GM19463 (cell line): ENCODE results near the gene SLC12A9.

Experiments used
- ATAC-seq: cut with Tn5 transposase; IDR thresholded peaks from one replicate; pipeline ENCODE4 v1.9.1; 2021; ENCODE audit warnings: mild to moderate bottlenecking, moderate library complexity; ENCODE audit not compliant: unreplicated experiment

The SLC12A9 gene

DNA sequence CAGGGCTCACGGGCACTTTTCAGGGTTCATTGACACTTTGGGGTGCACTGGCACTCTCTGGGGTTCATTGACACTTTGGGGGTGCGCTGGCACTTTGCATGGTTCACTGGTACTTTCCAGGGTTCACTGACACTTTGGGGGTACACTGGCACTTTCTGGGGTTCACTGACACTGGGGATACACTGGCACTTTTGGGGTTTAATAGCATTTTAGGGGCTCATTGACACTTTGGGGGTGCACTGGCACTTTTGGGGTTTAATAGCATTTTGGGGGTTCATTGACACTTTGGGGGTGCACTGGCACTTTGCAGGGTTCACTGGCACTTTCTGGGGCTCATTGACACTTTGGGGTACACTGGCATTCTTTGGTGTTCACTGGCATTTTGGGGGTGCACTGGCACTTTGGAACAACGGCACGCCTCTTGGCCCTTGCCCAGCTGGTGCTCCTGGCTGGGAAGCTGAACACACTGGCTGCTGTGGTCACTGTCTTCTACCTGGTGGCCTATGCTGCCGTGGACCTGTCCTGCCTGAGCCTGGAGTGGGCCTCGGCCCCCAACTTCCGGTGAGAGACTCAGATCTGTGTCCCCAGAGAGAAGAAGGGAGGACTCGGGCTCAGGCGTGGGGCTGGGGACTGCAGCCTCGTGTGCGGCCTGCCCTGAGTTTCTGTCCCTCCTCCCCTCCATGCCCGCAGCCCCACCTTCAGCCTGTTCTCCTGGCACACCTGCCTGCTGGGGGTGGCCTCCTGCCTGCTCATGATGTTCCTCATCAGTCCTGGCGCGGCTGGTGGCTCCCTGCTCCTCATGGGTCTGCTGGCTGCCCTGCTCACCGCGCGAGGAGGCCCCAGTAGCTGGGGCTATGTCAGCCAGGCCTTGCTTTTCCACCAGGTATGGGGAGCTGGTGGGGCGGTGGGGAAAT, 8.4 kb downstream of the SLC12A9 start:
- ATAC-seq: no peak

DNA sequence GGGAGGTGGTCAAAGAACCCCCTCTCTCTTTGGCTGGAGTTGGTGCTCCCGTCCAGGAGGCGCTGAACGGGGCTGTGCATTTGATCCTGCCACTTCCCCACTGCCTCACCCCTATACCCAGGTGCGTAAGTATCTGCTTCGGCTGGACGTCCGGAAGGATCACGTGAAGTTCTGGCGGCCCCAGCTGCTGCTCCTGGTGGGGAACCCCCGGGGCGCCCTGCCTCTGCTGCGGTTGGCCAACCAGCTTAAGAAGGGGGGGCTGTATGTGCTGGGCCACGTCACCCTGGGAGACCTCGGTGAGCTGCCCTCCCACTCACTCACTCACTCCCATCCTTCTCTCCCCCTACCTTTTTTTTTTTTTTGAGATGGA, 9.1 kb downstream of the SLC12A9 start:
- ATAC-seq: no peak

DNA sequence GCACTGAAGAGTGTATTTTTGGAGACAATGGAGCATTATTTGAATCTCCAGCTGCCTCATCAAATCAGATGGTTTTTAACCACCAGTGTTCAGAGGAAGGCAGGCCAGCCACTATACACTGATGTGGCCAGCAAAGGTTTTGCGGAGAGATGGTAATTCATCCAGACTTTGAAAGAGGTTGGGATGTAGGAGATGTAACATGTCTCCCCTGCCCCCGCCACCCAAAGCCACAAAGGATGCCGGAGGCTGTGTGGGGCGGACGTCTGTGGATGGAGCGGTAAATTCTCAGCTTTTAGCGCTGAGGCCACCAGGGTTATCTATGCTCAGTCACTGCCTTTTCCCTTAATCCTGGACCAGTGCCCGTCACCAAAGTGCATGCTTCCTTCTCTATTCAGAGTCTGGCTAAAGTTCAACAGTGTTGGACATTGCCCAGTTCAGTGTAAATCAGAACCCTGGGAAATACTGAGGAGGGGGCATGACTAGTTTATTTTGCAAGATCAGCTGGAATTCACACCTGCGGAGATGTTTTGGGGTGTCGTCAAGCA, 11.0 kb downstream of the SLC12A9 start:
- no peak for ATAC-seq

DNA sequence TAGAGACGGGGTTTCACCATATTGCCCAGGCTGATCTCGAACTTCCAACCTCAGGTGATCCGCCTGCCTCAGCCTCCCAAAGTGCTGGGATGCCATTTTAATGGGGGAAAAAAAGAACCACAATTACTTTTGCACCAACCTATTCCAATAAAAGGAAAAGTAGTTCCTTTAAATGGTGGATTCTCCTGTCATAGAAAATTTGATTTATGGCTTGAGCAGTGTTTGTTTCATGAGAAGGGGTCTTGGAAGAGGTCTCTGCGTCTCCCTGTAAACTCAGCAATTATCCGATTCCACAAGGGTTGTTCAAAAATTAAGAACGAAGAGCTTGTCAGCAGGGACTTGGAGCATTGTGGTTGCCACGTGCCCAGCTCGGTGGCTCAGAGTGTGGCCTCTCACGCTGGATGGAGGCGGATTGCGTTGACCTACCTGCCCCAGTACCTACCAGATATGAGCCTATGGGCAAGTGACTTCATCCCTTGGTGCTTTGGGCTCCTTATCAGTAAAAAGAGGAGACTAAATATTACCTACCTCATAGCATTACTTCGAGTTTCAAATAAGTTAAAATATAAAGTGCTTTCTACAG, 11.8 kb downstream of the SLC12A9 start:
- ATAC-seq: no peak

DNA sequence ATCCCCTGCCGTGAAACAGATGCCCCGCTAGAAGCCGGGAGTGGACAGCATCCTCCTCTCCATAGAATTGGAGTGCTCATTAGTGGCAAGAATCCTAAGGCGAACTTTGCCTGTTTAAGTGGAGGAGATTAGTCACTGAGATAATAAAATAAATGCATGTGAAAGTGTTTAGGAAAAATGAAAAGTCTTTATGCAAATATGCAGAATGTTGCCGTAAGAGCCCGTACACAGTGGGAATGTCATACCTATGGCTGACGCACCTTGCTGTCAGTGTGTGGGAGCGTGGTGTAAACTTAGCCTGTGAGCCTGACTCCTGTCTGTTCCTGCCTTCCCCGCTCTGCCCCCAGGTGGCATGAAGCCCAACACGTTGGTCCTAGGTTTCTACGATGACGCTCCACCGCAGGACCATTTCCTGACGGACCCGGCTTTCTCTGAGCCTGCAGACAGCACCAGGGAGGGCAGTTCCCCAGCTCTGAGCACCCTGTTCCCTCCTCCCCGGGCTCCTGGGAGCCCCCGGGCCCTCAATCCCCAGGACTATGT, 12.9 kb downstream of the SLC12A9 start:
- ATAC-seq: no peak

DNA sequence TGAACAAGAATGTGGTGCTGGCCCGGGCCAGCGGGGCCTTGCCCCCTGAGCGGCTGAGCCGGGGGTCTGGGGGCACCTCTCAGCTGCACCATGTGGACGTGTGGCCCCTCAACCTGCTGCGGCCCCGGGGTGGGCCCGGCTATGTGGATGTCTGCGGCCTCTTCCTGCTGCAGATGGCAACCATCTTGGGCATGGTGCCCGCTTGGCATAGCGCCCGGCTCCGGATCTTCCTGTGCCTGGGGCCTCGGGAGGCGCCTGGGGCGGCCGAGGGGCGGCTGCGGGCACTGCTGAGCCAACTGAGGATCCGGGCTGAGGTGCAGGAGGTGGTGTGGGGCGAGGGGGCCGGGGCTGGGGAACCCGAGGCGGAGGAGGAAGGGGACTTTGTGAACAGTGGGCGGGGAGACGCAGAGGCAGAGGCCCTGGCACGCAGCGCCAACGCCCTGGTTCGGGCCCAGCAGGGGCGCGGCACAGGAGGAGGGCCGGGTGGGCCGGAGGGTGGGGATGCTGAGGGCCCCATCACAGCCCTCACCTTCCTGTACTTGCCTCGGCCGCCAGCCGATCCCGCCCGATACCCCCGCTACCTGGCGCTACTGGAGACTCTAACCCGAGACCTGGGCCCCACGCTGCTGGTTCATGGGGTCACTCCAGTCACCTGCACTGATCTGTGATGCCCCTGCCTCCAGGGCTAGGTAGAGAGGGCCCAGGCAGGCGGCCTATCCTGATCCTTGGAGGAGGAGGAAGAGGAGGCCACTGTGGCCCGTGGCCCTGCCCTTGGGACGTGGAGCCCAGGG, 13.6 kb downstream of the SLC12A9 start:
- ATAC-seq: no peak

DNA sequence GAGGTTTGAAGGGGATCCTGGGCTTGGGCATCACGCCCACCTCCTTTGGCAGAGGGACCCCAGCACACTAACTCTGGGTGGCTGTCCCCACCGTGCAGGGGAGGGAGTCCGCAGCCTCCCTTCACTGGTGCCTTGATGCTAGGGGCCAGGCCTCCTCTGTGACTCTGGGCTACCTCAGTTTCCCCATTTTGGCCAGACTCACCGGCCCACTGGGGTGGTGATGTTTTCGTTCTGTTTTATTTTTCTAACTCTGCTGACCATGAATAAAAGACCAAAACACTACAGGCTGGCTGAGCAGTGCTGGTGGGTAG, 14.2 kb downstream of the SLC12A9 start:
- ATAC-seq: no peak

DNA sequence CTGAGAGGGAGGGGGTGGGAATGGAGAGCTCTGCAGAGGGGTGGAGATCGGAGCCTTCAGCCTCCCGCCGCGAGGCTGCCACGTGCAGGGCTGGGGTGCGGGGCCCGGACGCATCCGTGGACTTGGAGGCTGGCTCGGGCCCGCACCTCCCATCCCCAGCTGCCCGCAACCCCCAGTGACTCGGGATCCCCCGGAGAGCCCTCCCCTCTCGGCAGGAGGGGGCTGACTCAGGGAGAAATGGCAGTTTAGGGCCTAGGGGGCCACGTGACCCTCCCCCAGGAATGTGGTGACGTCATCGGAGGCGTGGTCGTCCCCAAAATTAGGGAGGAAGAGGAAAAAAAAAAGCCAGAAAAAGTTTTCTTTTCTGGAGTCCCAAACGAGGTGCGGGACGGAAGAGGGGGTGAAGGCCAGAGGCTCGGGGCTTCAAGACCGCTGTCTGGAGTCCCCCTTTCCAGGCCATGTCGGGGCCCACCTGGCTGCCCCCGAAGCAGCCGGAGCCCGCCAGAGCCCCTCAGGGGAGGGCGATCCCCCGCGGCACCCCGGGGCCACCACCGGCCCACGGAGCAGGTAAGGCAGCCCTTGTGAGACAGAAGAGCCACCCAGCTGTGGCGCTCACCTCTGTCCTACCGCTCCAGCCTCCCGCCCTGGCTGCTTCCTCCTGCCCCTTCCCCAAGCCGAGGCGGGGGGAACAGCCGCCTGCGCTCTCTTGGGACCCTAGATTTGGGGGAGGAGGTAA, 14.7 kb downstream of the SLC12A9 start, which contains the start of gene TRIP6:
TSS of gene TRIP6 (plus strand) at position 348 of the 736 bp plus-strand sequence. CDS start at position 459, 111 bp downstream.
- peak; percentile 51 for ATAC-seq

DNA sequence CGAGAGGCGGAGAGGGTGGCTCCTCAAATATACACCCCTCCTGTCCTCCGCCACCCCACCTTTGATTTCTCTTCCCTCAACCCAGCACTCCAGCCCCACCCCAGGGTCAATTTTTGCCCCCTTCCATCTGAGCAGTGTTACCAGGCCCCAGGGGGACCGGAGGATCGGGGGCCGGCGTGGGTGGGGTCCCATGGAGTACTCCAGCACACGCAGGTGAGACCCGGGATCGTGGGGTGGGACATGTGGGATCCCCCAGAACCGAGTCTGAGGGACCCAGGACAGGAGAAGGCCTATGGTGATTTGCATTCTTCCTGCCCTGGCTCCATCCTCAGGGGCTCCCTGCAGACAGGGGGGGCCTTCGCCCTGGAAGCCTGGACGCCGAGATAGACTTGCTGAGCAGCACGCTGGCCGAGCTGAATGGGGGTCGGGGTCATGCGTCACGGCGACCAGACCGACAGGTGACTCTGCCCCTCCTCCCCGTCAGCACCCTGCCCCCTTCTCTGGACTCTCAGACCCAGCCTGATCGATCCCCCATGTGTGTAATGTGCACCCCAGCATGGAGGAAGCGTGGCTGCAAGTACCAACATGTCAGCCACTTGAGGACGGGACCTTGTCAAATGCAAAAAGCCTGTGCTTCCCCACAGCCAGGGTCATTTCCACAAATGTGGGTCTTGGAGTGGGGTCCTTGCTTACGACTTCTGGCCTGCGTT, 15.4 kb downstream of the SLC12A9 start:
- ATAC-seq: no peak

DNA sequence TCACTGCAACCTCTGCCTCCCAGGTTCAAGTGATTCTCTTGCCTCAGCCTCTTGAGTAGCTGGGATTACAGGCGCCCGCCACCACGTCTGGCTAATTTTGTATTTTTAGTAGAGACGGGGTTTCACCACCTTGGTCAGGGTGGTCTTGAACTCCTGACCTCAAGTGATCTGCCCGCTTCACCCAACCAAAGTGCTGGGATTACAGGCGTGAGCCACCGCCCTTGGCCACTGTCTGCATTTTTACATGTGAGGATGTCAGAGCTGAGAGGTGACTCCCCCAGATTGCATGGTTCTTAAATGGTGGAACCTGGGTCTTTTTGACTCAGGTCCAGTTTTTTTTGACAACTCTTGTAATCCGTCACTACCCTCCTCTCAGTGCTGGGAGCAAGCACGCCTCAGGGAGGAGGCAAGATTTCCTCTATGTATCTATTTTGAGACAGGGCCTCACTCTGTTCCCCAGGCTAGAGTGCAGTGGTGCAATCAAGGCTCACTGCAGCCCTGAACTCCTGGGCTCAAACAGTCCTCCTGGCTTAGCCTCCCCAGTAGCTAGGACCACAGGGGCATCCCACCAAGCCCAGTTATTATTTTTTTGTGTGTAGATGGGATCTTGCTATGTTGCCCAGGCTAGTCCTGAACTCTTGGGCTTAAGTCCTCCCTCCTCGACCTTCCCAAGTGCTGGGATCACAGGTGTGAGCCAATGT, 21.2 kb downstream of the SLC12A9 start:
- no peak for ATAC-seq

DNA sequence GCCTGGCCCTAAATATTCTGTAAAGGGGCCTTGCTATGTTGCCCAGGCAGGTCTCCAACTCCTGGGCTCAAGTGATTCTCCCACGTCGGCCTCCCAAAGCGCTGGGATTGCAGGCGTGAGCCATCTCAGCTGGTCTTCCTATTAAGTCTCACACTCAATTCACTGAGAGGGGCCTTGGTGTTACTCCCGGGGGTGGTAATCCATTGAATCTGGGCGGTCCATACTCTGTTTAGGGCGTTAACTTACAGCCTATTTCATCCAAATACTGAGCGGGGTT, 21.7 kb downstream of the SLC12A9 start:
- no peak for ATAC-seq

DNA sequence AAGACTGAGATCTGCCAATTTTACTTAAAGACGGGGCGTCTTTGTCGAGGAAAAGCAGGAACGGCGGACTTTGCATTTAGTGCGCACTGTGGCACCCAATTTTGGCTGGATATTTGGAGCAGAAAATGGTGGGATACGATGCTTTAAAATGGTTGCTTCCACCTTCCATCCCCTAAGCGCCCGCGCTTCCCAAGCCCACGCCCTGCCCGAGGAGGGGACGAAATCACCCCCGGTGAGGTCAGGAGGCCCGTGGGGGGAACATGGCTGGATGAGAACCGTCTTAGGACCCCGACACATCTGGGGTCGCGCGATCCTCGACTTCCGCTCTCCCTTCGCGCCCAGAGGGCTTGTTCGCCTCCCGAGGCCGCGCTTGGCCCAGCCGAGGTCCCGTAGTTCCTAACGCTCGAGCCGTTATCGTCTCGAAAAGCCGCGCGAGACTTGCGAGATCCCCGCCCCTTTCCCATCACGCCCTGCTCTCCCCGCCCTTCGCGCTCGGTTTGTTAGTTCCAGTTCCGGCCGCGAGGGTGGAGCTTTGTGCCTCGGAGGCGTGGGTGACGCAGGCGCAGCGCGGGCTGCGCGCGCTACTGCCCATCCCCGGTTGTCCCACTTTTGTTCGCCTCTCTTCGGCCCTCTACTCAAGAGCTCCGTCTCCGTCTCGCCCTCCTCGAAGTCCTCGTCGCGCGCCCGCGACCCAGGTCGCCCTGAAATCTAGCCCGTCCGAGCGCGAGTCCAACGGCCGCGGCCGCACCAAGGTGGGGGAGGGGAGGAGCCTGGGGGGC, 22.3 kb downstream of the SLC12A9 start, which contains the start of gene SRRT:
TSS of gene SRRT (plus strand) at position 527 of the 779 bp plus-strand sequence. CDS start 488 bp downstream, outside the sequence.
- ATAC-seq: peak; percentile 94

DNA sequence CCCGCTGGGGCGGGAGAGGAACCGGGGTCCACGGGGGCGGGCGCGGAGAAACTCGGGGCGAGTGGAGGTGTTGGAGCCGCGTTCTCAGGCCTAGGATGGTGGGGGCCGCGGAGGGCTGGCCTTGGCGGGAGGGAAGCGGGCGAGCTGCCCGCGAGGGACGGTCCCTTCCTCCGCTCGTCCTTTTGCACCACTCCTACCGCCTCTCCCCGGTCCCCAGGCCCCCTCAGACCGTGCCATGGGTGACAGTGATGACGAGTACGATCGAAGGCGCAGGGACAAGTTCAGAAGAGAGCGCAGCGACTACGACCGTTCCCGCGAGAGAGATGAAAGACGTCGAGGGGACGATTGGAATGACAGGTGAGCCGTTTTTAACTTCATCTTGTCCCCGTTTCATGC, 22.8 kb downstream of the SLC12A9 start:
- no peak for ATAC-seq

DNA sequence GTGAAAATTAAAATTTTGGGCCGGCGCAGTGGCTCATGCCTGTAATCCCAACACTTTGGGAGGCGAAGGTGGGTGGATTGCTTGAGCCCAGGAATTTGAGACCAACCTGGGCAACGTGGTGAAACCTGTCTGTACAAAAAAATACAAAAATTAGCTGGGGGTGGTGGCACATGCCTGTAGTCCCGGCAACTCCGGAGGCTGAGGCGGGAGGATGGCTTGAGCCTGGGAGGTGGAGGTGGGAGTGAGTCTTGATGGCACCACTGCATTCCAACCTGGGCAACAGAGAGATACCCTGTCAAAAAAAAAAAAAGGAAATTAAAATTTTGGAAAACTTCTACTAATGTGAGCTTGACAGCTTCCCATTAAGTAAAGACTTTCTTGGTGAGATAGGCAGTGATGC, 25.5 kb downstream of the SLC12A9 start:
- no peak for ATAC-seq

DNA sequence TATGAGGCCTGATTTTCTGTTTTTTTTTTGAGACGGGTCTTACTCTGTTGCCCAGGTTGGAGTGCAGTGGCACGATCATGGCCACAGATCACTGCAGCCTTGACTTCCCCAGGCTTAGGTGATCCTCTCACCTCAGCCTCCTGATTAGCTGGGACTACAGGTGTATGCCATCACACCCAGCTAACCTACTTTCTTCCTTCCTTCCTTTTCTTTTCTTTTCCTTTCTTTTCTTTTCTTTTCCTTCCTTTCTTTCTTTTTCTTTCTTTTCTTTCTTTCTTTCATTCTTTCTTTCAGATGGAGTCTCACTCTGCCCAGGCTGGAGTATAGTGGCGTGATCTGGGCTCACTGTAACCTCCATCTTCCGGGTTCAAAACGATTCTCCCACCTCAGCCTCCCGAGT, 26.2 kb downstream of the SLC12A9 start:
- ATAC-seq: no peak

DNA sequence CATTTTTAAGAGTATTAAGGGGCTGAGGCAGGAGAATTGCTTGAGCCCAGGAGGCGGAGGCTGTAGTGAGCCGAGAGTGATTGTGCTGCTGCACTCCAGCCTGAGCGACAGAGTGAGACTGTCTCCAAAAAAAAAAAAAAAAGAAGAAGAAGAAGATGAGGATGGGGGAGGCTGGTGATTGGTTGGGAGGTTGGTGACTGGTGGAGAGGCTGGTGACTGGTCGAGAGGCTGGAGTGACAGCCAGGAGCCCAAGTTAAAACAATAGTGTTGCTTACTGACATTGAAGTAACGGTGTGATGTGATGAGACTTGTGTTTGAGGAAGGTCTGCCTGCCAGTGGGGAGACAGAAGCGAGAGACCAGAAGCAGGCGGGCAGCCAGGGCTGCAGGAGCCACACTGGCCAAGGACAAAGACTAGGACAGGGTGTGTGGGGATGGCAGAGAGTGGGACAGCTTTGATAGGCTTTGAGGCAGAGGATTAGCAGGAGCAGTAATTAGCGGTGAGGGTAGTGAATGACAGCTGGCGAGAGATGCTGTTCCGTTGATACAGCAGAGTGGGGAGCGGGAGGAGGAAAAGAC, 27.3 kb downstream of the SLC12A9 start:
- no peak for ATAC-seq

DNA sequence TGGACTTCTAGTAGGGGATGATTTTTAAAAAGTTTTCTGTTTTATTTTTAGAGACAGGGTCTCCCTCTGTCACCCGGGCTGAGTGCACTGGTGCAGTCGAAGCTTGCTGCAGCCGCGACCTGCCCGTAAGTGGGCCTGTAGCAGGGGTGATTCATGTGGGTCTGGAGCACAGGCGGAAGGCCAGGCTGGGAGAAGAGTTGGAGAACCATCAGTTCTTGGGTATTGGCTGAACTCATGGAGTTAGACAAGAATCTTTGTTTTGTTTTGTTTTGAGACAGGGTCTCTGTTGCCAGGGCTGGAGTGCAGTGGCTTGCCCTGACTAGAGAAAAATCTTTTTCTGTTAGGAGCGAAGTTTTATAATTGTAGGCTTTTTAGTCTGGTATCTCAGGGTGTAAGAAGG, 28.1 kb downstream of the SLC12A9 start:
- no peak for ATAC-seq

DNA sequence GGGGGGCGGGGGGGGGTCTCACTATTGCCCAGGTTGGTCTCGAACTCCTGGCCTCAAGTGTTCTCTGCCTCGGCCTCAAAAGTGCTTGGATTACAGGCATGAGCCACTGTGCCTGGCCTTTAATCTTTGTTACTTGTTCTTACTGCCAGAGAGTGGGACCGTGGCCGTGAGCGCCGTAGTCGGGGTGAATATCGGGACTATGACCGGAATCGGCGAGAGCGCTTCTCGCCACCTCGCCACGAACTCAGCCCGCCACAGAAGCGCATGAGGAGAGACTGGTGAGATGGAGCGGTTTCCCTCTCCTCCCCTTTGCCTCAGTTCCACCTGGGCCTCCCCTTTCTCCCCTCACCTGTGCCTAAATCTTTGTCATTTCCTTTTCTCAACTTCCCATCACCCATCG, 28.6 kb downstream of the SLC12A9 start:
- no peak for ATAC-seq
